ENCODE results near the gene PRKCB.

DNA sequence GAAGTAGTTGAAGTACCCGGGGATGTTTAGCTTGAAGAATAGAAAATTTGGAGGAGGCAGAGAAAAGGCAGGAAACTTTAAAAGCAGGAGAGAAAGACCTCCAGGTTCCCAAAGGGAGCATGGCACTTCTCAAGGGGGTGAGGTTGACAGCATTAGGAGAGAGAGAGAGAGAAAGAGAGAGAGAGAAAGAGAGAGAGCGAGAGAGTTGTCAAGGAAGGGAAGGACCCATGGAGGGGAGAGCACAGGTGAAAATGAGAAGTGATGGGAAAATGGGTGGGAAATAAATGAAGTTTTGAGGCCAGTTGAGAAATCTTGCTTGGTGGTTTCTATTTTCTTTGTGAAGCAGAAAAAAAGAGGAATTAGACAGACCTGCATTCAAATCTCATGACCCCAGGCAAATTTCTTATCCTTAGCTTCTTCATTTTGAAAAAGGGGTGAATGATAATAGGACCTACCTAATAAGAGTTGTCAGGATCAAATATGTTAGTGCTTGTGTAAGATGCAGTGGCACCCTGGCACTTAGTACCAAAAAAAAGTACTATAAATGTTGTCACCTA lies 24.0 kb downstream of the PRKCB start:
- TF ChIP-seq CTCF (conservative IDR thresholded peaks at IDR 0.05 in 1 of 2, IDR thresholded peaks at IDR 0.05 in 1 of 2; ENCODE audit: low read depth in 1 of 2, low read length in 2 of 2) (no peak), EZH2 (IDR thresholded peaks at IDR 0.05; ENCODE audit: low read length, missing control alignments) (no peak)
